GM21390 (cell line): ENCODE measurements around the gene SH2D5.
"Not testable (repeated sequence)": the region's sequence is repeated elsewhere in the genome, so short reads cannot be mapped to it uniquely, and the experiment has no call there.

Source experiments
- ATAC-seq: cut with Tn5 transposase; IDR thresholded peaks from one replicate; pipeline ENCODE4 v1.9.1; 2021; ENCODE audit not compliant: unreplicated experiment

The SH2D5 gene

DNA sequence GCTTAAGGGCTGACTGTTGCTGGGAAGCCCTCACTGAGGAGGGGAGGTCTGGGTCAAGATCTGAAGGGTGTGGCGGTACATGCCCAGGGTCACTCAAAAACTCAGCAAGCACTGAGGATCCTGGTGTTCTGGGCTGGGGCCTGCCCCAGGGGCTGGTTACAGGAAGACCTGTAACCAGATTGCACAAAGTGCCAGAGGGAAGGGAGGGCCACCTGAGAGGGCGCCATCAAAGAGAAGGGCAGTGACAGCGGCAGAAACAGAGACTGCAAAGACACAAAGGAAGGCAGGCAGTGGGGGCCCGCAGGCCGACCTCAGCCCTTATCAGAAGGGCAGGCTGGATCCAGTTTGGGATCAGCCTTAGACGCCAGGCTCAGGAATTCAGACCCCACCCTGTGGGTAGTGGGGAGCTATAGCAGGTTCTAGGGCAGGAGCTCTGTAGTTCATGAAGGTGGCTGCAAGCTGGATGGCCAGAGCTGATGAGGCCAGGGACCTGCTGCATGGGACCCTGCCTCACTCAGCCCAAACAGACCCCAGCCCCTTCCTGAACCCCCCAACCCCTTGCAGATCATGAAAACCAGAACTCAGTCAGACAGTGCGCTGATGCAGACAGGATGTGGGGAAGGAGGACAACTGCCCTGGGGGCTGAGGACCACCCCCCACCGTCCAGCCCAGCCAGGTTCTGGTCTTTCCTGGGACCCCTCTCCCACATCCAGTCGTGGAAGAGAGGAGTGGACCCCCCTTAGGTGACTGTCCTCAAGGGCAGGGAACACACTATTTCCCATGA, 3.9 kb downstream of the SH2D5 start:
- no peak for ATAC-seq

DNA sequence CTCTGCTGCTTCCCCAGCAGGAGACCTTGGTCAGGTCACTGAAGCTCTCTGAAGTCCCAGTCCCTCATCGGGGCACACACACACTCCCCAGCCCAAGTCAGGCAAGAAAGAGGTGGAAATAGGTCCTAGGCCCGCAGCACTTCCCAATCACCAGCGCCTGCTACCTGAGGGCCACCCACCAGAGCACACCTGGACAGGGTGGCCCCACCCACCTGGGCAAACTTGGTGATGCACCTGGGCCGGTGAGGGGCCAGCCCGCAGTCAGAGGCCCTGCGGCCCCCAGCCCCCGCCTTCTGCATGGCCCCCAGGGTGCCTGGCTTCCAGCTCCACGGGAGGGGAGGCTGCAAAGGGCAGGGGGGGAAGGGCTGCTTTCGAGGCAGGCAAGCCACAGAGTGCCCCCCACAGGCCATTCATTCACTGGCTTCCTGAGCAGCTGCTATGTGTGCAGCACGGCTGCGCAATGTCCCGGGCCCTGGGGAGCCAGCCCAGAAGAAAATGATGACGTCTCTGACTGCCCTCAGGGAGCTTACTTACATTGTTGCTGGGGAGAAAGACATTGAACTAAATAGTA, 4.7 kb downstream of the SH2D5 start:
- ATAC-seq: no peak

DNA sequence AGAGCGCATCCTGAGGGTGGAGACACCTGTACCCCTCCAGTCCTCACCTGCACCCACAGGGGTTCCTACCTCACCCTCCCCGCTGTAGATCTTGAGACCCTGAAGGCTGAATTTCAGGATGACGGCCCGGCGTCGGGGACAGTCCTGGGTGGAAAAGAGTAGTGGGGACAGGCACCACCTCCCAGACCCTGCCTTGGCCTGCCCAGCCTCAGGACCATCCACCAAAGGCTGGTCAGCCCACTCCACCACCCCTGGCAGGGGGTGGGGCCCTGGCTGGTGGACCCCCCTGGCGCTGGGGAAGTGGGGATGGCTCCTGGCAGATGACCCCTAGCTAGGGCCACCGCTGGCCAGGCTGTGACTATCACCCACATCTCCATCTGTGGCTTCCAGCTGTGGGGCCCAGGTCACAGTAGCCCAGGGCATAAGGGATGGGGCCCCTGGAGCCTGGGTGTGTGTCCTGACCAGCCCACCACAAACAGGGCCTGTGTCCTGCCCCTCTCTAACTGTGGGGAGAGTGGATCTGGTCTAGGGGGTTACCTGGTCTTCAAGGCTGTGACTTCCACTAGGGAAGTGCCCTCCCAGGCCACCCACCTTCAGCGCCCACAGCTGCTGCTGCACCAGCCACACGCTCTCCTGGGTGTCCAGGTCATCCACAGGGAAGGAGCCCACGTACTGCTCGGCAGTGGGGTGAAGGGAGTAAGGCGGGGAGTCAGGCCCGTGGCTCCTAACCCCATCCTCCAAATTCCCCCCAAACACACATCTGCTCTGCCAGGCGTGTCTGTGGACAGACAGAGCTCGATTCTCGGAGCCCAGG, 5.4 kb downstream of the SH2D5 start:
- no peak for ATAC-seq

DNA sequence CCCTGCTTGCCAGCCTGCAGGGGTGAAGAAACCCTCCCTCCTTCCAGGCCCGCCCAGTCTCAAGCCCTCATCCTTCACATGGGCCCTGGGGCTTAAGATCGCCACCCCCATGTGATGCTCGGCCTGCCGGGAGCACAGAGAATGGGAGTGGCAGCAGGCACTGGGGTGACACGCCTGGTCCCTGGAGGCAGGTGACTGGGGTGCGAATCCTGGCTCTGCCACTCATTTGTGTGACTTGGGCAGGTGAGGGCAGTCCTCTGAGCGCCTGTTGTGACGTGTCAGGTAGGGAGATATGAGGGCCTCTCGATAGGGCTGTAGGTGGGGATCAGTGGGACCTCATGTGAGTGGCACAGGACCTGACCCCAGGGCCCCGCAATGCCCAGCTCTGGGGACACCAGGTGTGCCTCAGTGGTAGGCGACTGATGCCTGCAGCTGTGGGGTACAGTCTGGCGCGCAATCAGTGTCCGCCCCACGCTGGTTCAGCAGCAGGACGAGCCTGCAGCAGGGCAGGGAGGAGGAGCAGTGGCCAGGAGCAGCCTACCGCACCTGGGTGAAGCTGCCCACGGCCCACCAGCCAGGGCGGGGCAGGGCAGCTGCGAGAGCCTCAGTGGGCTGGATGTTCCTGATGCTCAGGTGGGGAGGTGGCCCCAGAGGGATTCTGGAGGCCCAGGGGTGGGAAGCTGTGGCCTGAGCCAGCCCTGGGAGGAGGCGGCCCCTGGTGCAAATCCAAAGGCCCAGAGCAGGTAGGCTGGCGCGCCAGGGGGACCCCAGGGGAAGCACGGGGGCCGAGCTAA, 6.2 kb downstream of the SH2D5 start:
- no peak for ATAC-seq

DNA sequence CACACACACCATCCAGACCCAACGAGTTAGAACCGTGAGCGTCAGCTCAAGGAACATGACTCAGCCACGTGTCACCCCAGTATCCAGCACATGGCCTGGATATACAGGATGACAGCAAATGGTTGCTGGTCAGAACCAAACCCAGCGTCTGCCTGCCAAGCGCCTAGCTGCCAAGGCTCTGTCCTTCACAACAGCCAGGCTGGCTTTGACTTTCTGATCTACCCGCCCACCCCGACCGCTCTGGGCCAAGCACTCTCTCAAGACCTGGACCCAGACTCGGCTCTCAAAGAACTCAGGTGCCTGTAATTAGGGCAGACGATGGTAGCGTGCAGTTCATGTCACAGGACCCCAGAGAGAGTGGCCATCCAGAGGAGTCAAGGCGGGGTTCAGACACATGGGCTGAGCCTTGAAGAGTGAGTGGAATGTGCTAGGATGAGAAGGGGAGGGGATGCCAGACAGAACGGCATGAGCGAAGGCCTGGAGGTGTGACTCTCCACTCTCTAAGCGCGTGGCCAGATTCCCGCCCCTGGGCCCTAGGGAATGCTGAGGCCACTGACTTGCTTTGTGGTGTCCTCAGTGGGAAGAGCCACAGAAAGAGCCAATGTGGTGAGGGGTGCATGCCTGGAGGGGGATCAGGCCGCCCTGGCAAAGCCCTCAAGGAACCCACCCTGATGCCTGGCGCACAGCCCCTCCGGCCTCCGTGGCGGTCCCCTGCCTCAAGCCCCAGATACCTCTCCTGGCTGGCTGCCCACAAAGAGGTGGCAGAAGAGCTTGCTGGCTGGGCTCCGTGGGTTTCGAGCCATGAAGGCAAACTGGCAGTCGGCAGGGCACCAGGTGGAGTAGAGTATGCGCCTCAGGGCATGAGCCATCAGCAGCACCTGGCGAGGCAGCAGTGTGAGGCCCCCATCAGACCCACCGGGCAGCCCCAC, 7.0 kb downstream of the SH2D5 start:
- no peak for ATAC-seq

DNA sequence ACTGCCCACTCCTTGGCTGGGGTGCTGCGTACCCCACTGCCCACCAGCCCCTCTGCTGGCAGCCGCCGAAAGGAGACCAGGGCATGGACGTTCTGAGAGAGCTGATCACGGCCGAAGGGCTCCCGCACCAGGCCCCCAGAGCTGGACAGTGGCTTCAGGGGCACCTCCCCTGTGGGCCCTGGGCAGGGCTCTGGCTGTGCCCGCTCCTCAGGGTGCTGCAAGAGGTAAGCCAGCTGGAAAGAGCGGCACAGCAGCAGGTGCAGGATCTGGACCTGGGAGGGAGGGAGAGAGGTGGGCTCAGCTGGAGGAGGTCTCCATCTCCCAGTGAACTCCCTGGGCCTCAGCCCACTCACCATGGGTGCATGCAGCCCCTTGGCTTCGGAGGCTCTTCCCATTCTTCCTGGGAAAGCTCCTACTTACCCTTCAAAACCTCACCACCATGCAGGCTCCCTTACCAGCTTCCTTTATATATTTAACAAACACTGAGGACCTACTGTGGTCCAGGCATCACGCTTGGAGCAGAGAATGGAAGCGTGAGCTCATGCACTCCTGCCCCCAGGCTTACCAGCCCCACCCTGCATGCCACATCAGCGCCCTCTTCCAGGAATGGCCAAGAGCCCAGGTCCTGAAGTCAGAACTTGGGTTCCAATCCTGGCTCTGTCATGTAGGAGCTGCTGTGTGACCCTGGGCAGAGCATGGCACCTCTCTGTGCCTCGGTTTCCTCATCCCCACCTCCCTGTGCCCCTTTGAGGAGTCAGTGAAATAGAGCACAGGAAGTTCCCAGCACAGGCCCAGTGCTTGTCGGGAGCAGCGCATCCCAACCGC, 7.9 kb downstream of the SH2D5 start:
- ATAC-seq: no peak

DNA sequence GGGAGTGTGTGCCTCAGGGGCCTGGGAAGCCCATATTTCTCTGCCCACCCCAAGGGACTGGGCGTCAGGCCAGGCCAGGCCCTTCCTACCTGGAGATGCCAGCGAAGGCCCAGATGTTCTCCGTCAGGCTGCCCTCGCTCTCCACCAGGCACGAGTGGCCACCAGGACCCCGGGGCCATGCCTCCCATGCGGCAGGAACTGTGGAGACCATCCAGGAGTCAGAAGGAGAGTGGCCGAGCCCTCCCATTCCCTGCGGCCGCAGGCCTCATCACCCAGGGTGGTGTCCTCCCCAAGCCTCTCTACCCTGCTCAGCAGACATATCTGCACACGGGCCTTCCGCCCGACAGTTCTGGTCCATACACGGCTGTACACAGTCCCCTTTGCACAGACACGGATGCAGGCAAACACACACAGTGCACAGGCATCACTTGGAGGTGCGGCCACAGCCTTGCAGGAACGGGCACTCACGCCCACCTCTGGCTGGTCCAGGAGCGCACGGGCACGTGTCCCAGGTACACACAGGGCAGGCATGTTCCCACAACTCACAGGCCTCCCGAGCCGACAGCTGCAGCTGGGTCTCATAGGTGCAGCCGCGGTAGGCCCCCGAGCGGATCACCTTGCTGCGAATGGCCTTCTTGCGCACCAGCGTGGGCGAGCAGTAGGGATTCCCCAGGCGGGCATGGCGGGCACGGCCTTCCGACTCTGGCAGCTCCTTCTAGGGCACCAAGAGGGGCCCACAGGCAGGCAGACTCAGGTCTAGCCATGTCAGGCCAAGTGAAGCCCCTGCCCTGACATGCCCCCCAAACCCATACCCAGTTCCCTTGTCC, 8.8 kb downstream of the SH2D5 start:
- no peak for ATAC-seq

DNA sequence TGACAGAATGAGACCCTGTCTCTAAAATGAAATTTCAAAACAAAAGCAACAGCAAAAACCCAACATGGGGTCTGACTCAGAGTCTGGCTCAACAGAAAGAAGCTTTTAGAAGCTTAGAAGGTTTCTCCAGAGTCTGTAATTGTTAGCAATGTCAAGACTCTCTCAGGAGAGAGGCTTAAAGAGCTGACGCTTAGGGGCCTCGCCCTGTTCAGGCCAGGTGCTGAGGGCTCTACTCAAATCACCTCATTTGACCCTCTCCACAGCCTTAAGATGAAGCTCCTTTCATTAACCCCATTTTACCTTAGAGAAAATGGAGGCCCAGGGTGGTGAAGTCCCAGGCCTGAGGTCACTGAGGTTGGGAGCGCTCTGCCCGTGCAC, 9.4 kb downstream of the SH2D5 start:
- no peak for ATAC-seq

DNA sequence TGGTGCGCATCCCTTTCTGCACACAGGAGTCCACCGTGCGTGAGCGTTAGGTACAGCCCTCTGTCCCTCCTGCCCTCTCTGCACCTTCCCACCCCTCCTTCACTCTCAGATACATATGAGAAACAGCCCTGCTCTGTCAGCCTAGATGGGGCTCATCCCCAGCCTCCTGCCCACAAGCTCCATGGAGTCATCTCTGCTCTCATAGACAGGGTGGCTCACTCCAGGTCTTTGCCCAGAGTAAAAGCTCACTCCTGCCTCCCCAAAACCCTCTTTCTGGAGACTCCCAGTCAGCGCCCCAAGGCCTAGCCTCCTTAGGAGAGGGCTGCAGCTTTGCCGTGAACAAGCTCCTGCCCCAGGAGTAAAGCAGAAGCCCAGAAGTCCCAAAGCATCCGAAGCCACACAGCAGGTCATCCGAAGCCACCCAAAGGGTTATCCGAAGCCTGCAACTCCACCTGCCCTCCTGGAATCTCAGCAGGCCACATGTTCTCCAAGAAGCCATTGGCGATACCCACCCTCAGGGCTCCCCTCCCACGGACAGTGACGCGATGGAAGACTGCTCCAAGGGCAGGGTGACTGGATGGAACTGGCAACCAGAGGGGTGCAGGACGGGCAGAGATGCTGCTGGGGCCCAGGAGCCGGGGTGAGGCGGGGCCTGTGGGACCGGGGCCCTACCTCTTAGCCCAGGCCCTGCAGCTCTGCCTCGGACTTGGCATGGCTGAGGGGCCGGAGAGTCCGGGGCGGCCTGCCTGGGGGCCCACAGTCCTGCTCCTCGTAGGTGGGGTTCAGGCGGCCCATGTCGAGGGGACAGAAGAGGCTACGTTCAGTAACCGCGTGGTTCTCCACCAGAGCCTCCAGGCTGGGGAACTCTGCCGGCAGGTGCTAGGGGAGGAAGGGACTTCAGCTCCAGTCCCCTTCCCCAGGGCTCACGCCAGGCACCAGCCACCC, 11.1 kb downstream of the SH2D5 start:
- ATAC-seq: no peak

DNA sequence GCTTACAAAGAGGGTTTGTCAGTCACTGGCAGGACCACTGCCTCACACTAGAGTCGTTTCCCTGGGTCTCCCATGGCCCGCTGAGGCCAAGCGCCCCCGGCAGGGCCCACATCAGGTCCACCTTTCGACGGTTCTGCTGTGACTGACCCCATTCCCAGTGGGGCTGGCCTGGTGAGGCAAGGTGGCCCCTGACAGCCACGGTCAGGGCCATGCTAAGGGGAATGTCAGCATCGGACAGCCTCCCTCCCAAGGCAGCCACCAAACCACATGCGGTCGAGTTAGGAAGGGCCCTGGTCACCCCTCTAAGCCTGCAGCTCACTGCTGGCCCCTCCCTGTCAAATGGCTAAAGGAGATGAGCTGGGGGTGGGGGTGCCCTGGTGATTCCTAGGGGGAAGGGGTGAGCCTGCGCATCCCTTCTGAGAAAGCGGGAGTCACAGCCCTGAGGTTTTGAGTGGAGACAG, 11.8 kb downstream of the SH2D5 start:
- no peak for ATAC-seq

DNA sequence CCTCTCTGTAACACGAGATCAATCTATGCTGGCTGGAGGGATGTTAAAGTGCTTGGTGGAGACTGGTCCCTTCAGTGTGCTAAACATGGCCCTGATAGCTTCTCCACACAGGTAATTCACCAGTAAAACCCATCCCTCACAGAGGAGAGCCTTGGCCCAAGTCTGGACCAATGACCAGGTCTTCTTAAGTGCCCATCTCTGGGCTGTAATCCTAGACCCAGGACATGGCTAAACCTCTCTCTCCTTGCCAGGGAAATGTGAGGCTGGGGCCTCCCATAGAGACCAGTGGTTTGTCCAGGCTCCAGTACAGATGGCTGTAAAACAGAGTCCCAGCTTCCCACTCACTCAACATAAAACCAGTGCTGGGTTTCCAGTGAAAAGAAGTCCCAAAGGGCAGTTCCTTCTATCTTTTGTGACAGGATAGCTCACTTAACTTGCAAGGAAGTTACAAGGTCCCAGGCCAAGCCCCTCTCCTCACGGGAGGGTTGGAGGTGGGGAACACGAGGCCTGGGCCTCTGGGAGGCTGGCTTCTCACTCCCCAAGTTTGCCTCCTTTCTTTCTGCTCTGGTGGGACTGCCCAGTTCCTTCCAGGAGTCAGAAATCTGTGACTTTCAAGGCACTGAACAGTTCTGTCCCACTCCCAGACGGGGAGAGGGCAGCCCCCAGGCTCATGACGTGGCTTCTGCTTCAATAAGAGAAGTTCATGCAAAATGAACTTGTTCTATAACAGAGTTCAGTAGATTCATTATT, 12.5 kb downstream of the SH2D5 start:
- no peak for ATAC-seq

DNA sequence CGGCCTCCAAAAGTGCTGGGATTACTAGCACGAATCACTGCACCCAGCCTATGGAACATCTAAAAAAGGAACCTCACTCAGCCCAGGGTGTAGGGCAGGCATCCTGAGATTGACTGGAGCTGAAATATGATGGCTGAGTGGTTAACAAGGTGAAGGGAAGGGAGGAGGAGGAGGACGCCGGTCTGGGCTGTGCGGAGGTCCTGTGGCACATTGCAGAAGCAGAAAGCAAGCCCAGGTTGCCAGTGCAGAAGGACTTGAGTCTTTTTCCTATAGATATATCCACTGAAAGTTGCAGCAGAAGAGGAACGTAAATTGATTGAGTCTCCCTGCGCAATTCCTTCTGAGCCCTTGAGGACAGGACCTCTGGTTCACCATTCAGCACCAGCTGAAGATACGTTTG, 13.2 kb downstream of the SH2D5 start:
- ATAC-seq: no peak

DNA sequence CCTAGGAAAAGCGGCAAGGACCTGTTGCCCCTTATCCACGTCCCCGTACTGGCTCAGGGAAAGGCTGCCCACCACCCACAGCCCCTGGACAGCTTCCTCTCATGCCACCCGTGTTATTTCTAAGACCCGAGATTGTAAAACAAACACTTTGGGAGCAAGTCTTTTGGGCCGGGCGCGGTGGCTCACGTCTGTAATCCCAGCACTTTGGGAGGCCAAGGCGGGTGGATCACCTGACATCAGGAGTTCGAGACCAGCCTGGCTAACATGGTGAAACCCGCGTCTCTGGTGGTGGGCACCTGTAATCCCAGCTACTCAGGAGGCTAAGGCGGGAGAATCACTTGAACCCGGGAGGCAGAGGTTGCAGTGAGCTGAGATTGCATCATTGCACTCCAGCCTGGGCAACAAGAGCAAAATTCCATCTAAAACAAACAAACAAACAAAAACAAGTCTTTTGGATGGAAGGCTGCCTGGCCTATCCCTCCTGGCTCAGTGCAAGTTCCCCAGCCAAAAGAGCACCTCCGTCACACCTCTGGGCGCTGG, 14.1 kb downstream of the SH2D5 start:
- ATAC-seq: not testable (repeated sequence)

DNA sequence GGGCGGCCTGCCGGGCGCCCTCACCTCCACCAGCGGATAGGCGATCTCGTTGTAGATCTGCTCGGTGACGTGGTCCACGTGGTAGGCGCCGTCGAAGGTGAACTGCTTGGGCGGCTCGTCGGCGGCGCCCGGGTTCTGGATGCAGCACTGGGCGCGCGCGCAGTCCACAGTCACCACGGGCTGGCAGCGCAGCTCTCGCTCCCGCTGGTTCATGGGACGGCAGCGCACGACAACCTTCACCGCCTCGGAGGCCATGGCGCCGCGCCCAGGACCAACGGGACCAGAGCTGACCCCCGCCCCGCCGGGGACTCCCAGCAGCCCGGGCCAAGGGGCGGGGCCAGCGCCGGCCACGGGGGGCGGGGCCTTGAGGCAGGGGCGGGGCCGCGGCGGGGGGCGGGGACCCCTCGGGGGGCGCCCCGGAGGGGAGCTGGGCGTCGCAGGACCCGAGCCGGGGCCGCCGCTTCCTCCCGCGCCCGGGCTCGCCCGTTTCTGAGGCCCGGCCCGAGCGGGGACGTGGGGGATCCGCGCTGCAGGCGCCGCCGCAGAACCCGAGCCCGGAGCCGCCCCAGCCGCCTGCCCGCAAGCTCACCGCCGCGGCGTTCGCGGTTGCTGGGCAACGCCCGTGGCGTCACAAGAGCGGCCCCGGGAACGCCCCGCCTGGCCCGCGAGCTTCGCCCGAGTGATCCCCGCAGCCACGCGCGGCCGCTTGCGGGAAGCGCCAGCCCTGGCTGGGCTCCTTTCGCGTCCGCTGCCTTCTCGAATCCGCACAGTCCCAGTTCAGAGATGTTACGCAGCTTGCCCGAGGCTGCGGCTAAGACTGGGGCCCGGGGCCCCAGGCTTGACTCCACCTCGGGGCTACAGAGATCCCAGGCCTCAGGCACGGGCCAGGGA, 14.8 kb downstream of the SH2D5 start, which contains the start of gene KIF17:
KIF17 (minus strand) TSS at position 556 of the 891 bp plus-strand sequence; CDS start at position 255, 301 bp downstream.
- ATAC-seq: no peak

DNA sequence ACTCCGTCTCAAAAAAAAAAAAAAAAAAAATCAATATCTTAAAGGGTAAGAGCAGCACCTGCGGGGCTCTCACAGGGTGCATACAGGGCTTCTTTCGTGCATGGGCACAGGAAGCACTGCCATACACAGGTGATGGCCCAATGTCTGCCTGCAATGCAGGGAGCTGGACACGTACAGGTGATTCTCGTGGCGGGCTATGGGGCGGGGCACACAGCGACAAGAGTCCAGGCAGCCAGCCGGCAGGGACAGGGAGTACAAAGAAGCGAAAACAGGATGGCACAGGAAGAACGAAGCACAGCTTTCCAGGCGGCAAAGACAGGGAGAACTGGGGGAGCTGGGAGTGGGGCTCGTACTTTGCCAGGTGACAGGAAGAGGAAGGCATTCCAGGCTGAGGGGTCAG, 16.3 kb downstream of the SH2D5 start:
- no peak for ATAC-seq
